Parathyroid adenoma (tissue), 2 donors: ENCODE results near the gene ATE1.

Experiments used
- H2AFZ ChIP-seq: fragments of 300-600 bp; sonication (generic); one replicate; pipeline ENCODE4 v1.7.0; 2017; ENCODE audit warnings: antibody characterized with exemption, mild to moderate bottlenecking
- H3K27ac ChIP-seq: fragments of 300-600 bp; sonication (generic); one replicate; pipeline ENCODE4 v1.7.0; 2017
- H3K27me3 ChIP-seq: fragments of 300-600 bp; sonication (generic); one replicate; pipeline ENCODE4 v1.7.0; 2017; ENCODE audit warnings: low read length; ENCODE audit not compliant: control insufficient read depth, insufficient read depth
- H3K36me3 ChIP-seq: fragments of 300-600 bp; sonication (generic); one replicate; pipeline ENCODE4 v1.7.0; 2017; ENCODE audit warnings: low read length; ENCODE audit not compliant: control insufficient read depth, insufficient read depth
- H3K4me1 ChIP-seq: fragments of 300-600 bp; sonication (generic); one replicate; pipeline ENCODE4 v1.7.0; 2017; ENCODE audit warnings: control low read depth
- H3K4me2 ChIP-seq: fragments of 300-600 bp; sonication (generic); one replicate; pipeline ENCODE4 v1.7.0; 2017; ENCODE audit warnings: low read length
- H3K4me3 ChIP-seq: fragments of 300-600 bp; sonication (generic); one replicate; pipeline ENCODE4 v1.7.0; 2017; ENCODE audit warnings: low read depth, low read length
- H3K79me2 ChIP-seq: fragments of 300-600 bp; sonication (generic); one replicate; pipeline ENCODE4 v1.7.0; 2017; ENCODE audit warnings: control low read depth
- H3K9ac ChIP-seq: fragments of 300-600 bp; sonication (generic); one replicate; pipeline ENCODE4 v1.7.0; 2017; ENCODE audit warnings: mild to moderate bottlenecking
- H3K9me3 ChIP-seq: fragments of 300-600 bp; sonication (generic); one replicate; pipeline ENCODE4 v1.7.0; 2017; ENCODE audit warnings: low read length; ENCODE audit not compliant: control insufficient read depth
- TF ChIP-seq, protein P1 (sequence below): fragments of 300-600 bp; sonication (generic); IDR thresholded peaks from one replicate; pipeline ENCODE4 v1.7.0; 2017; ENCODE audit warnings: antibody characterized with exemption, mild to moderate bottlenecking
- donor health status: primary hyperparathyroidism.

Gene ATE1

DNA sequence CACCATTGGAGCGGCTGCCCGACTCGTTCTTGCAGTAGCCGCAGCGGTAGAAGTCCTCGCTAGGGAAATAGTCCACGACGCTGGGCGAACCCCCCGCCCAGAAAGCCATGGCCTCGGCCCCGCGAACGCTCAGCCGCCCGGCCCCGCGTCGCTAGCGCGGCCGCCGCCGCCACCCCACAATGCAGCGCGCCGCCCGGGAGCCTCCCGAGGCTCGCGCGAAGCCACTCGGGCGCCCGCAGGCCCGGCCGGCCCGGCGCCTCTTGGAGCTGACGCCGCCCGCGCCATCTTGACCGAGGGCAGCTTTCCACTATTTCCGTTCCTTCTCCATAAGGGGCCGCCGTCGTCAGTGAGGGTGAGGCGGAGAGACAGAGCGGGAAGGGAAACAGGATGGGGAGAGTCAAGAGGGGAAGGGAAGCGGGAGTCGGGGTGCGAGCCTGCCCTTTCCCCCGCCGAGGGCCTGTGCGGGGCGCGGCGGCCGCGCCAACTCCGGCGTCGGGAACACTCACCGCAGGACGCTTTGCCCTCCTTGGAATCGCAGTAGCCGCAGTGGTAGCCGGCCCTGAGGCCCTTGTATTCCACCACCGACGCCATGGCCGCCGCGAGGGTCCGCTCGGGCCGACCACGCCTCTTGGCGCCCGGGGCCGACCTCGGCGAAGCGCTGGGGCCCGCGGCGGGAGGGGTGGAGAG is at the start of gene ATE1:
Gene ATE1 (minus strand): TSS at position 191 of the 687 bp plus-strand sequence. CDS start 82 bp downstream, at position 109.
- Histone ChIP-seq H2AFZ (peak within 1 kb of the TSS; percentile 100), H3K4me2 (peak within 1 kb of the TSS; percentile 98), H3K36me3 (no peaks in the 10 kb centered on the region), H3K9me3 (no peaks in the 10 kb centered on the region), H3K9ac (peak within 1 kb of the TSS; percentile 91), H3K4me3 (peak within 1 kb of the TSS; percentile 91), H3K79me2 (peaks cover 8% of the 10 kb centered on the region), H3K27ac (peak within 1 kb of the TSS; percentile 97), H3K27me3 (no peaks in the 10 kb centered on the region), H3K4me1 (peaks cover 11% of the 10 kb centered on the region)
- TF ChIP-seq, protein P1, sequence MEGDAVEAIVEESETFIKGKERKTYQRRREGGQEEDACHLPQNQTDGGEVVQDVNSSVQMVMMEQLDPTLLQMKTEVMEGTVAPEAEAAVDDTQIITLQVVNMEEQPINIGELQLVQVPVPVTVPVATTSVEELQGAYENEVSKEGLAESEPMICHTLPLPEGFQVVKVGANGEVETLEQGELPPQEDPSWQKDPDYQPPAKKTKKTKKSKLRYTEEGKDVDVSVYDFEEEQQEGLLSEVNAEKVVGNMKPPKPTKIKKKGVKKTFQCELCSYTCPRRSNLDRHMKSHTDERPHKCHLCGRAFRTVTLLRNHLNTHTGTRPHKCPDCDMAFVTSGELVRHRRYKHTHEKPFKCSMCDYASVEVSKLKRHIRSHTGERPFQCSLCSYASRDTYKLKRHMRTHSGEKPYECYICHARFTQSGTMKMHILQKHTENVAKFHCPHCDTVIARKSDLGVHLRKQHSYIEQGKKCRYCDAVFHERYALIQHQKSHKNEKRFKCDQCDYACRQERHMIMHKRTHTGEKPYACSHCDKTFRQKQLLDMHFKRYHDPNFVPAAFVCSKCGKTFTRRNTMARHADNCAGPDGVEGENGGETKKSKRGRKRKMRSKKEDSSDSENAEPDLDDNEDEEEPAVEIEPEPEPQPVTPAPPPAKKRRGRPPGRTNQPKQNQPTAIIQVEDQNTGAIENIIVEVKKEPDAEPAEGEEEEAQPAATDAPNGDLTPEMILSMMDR, result no peak

DNA sequence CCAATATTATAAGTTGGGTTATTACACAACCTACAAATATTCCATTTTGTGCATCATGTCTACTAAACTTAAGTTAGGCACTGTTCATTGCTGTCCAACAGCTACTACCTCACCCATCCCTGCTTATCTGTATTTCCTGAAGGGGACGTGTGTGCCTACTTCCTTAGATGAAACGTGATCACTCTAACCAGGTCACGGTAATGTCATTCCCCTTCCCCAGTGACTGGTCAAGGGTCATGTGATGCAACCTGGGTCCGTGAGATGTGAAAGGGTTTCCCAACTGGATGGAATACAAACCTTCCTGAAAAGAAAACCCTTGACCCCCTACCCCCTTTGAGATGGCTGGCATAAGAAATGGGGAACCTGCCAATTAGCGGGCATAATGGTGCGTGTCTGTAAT is 48.8 kb upstream of the ATE1 start:
- Histone ChIP-seq H3K27ac (no peak overlapping the region), H3K79me2 (no peaks in the 10 kb centered on the region), H3K36me3 (no peaks in the 10 kb centered on the region), H3K4me1 (no peaks in the 10 kb centered on the region), H3K27me3 (no peaks in the 10 kb centered on the region), H2AFZ (no peak overlapping the region), H3K4me2 (no peak overlapping the region), H3K9ac (no peak overlapping the region), H3K9me3 (no peaks in the 10 kb centered on the region), H3K4me3 (no peak overlapping the region)
- TF ChIP-seq, protein P1, result no peak

DNA sequence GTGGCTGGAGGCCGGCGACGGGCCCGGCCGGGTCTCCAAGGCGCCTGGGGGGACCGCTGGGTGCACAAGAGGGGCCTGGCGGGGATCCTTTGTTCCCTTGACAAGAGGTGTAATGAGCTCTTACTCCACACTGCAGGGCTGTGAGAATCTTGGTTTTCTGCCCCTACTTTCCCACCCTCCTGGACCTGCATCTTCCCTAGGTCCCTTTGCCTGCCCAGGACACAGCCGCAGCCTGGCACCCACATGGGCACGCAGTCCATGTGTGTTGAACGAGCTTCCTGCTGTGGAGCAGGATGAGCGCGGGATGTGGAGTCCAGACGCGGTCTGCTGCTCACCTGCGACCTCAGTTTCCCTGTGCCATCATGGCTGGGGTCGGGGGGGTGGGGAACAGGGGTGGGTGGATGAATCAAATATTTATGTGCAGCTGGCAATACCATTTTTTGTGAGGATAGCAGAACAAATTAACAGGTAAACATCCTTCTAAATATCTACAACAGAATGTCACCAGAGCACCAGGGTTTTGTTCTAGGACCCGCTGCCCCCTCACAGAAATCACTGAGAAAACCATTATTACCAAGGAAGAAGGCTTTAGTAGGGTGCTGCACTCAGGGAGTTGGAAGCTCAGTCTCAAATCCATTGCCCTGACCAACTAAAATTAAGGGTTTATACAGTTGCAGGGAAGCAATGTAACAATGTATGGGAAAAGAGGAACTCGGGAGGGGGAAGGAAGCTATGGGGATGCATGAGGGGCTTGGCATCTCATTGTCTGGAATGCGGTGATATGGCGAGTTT is 47.7 kb upstream of the ATE1 start:
- Histone ChIP-seq H3K27ac (peak overlapping the region; percentile 95), H3K4me3 (peak overlapping the region; percentile 70), H3K4me2 (peak overlapping the region; percentile 75), H3K27me3 (no peaks in the 10 kb centered on the region), H2AFZ (peak overlapping the region; percentile 100), H3K9ac (peak overlapping the region; percentile 97), H3K4me1 (no peaks in the 10 kb centered on the region), H3K79me2 (no peaks in the 10 kb centered on the region), H3K9me3 (no peaks in the 10 kb centered on the region), H3K36me3 (no peaks in the 10 kb centered on the region)
- TF ChIP-seq, protein P1, result no peak

DNA sequence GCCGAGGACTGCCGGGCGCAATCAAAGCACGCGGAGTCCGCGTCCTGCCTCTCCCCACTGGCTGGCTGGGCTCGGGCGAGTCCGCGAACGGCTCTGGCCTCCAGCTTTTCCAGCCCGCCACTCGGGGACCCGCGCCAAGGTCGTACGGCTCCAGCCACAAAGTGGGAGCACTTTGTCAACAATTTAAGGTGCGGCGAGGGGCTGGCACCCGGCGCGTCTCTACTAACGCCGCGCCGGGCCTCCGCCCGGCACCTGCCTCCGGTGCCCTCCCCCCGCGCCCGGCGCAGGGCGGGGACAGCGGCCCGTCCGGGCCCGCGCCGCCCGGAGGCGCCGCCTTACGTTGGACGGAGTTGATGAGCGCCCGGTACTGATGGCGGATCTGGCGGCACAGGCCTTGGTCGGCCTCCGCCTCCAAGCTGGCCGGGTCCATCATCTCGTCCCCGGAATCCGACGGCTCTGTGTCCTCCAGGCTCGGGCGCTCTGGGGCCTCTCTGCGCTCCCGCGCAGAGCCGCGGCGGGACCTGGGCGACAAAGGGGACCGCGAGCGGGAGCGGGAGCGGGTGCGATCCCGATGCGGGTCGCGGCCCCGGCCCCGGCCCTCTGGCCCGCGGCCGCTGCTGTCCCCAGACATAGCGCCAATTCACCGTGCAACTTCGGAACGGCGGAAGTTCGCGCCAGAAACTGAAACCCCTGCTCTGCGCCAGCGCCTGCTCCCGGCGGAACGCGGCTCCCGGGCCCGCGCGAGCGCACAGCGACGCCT is 46.9 kb upstream of the ATE1 start, which contains the start of gene NSMCE4A:
Gene NSMCE4A (minus strand): TSS at position 683 of the 760 bp plus-strand sequence. CDS start 52 bp downstream, at position 631.
- no peaks in the 10 kb centered on the region for H3K27me3 ChIP-seq
- no peaks in the 10 kb centered on the region for H3K9me3 ChIP-seq
- no peaks in the 10 kb centered on the region for H3K36me3 ChIP-seq
- H2AFZ ChIP-seq, result peak within 1 kb of the TSS; percentile 100
- H3K4me1 ChIP-seq, result no peaks in the 10 kb centered on the region
- H3K4me2 ChIP-seq, result peak within 1 kb of the TSS; percentile 75
- TF ChIP-seq, protein P1, result peak; percentile 78
- H3K27ac ChIP-seq, result peak within 1 kb of the TSS; percentile 95
- H3K4me3 ChIP-seq, result peak within 1 kb of the TSS; percentile 70
- H3K79me2 ChIP-seq, result no peaks in the 10 kb centered on the region
- peak within 1 kb of the TSS; percentile 97 for H3K9ac ChIP-seq
